Measurements from ENCODE around the gene PLEKHG2.

Gene PLEKHG2

GRCh38 chr19:39365531-39365930 is 46.9 kb upstream of the PLEKHG2 start:
- H3K4me3 ChIP-seq (ENCODE audit: low read length in 2 of 2) = no peak overlapping the region
- H2BK12ac ChIP-seq (ENCODE audit: low read length) = no peak overlapping the region
- peaks cover 48 to 84% of the 10 kb centered on the region in 2 donors for H3K36me3 ChIP-seq (replicated peaks in 1 of 2; ENCODE audit: control insufficient read depth in 2 of 2, insufficient read depth in 2 of 2, low read length in 2 of 2)
- no peak overlapping the region for H3K4ac ChIP-seq (ENCODE audit: low read length)
- H2BK120ac ChIP-seq (ENCODE audit: low read depth, low read length) = no peak overlapping the region
- no peaks in the 10 kb centered on the region for H3K9me3 ChIP-seq (replicated peaks in 1 of 2; ENCODE audit: control insufficient read depth in 2 of 2, insufficient read depth in 1 of 2, low read depth in 1 of 2, low read length in 2 of 2)
- H3K9ac ChIP-seq (ENCODE audit: low read depth, low read length, poor library complexity) = no peak overlapping the region
- H3K27ac ChIP-seq (replicated peaks; ENCODE audit: low read length) = no peak overlapping the region
- no peak overlapping the region for H2AFZ ChIP-seq (ENCODE audit: low read length)
- WGBS, 2 donors (ENCODE audit: extremely low coverage in 2 of 2, insufficient read length in 2 of 2, insufficient replicate concordance in 1 of 2) = no CpG with 5 or more reads among the region's 1 CpG
- H3K14ac ChIP-seq (ENCODE audit: low read length) = no peak overlapping the region
- DNase-seq (ENCODE audit: low spot score) = no peak
- H2AK5ac ChIP-seq (ENCODE audit: low read depth, low read length) = no peak overlapping the region
- no peak overlapping the region for H4K8ac ChIP-seq (ENCODE audit: low read depth, low read length)
- H2BK5ac ChIP-seq (ENCODE audit: low read length) = no peak overlapping the region
- no peak overlapping the region for H3K18ac ChIP-seq (ENCODE audit: low read length)
- no peak overlapping the region for H4K91ac ChIP-seq (ENCODE audit: low read depth, low read length, poor library complexity)
- H2BK15ac ChIP-seq (ENCODE audit: low read length) = no peak overlapping the region
- H3K79me1 ChIP-seq (ENCODE audit: low read depth, low read length) = peaks cover 3% of the 10 kb centered on the region
- H3K4me2 ChIP-seq (ENCODE audit: insufficient read depth, low read length, poor library complexity, severe bottlenecking) = no peak overlapping the region
- no peaks in the 10 kb centered on the region for H3K4me1 ChIP-seq (ENCODE audit: control insufficient read depth in 2 of 2, insufficient read depth in 1 of 2, low read depth in 1 of 2, low read length in 2 of 2)
- no peaks in the 10 kb centered on the region for H3K27me3 ChIP-seq (ENCODE audit: control insufficient read depth in 3 of 3, insufficient read depth in 3 of 3, low read depth in 1 of 3, low read length in 3 of 3)
- no peak overlapping the region for H3K23ac ChIP-seq (ENCODE audit: low read depth, low read length, poor library complexity)

DNA sequence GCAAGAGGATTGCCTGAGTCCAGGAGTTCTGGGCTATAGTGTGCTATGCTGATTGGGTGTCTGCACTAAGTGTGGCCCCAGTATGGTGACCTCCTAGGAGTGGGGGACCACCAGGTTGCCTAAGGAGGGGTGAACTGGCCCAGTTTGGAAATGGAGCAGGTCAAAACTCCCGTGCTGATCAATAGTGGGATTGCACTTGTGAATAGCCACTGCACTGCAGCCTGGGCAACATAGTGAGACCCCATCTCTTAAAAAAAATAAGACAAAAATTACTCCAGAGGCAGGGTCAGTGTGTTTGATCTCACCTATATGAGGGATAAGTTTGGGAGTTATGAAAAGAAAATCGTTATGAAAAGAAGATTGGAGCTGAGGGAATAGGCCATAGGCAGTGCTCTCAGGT is 43.3 kb upstream of the PLEKHG2 start:
- no peaks in the 10 kb centered on the region for H3K27me3 ChIP-seq (ENCODE audit: control insufficient read depth in 3 of 3, insufficient read depth in 3 of 3, low read depth in 1 of 3, low read length in 3 of 3)
- DNase-seq (ENCODE audit: low spot score) = no peak
- no peak overlapping the region for H3K14ac ChIP-seq (ENCODE audit: low read length)
- no CpG with 5 or more reads among the region's 2 CpGs for WGBS, 2 donors (ENCODE audit: extremely low coverage in 2 of 2, insufficient read length in 2 of 2, insufficient replicate concordance in 1 of 2)
- no peak overlapping the region for H3K27ac ChIP-seq (replicated peaks; ENCODE audit: low read length)
- H4K91ac ChIP-seq (ENCODE audit: low read depth, low read length, poor library complexity) = no peak overlapping the region
- no peak overlapping the region for H2BK15ac ChIP-seq (ENCODE audit: low read length)
- H3K9ac ChIP-seq (ENCODE audit: low read depth, low read length, poor library complexity) = no peak overlapping the region
- H2BK12ac ChIP-seq (ENCODE audit: low read length) = no peak overlapping the region
- H2AFZ ChIP-seq (ENCODE audit: low read length) = no peak overlapping the region
- no peak overlapping the region for H3K4me3 ChIP-seq (ENCODE audit: low read length in 2 of 2)
- H2BK5ac ChIP-seq (ENCODE audit: low read length) = no peak overlapping the region
- no peak overlapping the region for H3K4ac ChIP-seq (ENCODE audit: low read length)
- H3K4me2 ChIP-seq (ENCODE audit: insufficient read depth, low read length, poor library complexity, severe bottlenecking) = no peak overlapping the region
- no peak overlapping the region for H3K23ac ChIP-seq (ENCODE audit: low read depth, low read length, poor library complexity)
- no peak overlapping the region for H2AK5ac ChIP-seq (ENCODE audit: low read depth, low read length)
- no peak overlapping the region for H3K18ac ChIP-seq (ENCODE audit: low read length)
- H3K9me3 ChIP-seq (replicated peaks in 1 of 2; ENCODE audit: control insufficient read depth in 2 of 2, insufficient read depth in 1 of 2, low read depth in 1 of 2, low read length in 2 of 2) = no peaks in the 10 kb centered on the region
- H3K79me1 ChIP-seq (ENCODE audit: low read depth, low read length) = peaks cover 3% of the 10 kb centered on the region
- no peaks in the 10 kb centered on the region for H3K4me1 ChIP-seq (ENCODE audit: control insufficient read depth in 2 of 2, insufficient read depth in 1 of 2, low read depth in 1 of 2, low read length in 2 of 2)
- peaks cover 51 to 84% of the 10 kb centered on the region in 2 donors for H3K36me3 ChIP-seq (replicated peaks in 1 of 2; ENCODE audit: control insufficient read depth in 2 of 2, insufficient read depth in 2 of 2, low read length in 2 of 2)
- H2BK120ac ChIP-seq (ENCODE audit: low read depth, low read length) = no peak overlapping the region
- no peak overlapping the region for H4K8ac ChIP-seq (ENCODE audit: low read depth, low read length)

GRCh38 chr19:39370735-39371134 is 41.7 kb upstream of the PLEKHG2 start:
- Histone ChIP-seq H2BK5ac (ENCODE audit: low read length) (no peak overlapping the region), H2BK15ac (ENCODE audit: low read length) (no peak overlapping the region)

DNA sequence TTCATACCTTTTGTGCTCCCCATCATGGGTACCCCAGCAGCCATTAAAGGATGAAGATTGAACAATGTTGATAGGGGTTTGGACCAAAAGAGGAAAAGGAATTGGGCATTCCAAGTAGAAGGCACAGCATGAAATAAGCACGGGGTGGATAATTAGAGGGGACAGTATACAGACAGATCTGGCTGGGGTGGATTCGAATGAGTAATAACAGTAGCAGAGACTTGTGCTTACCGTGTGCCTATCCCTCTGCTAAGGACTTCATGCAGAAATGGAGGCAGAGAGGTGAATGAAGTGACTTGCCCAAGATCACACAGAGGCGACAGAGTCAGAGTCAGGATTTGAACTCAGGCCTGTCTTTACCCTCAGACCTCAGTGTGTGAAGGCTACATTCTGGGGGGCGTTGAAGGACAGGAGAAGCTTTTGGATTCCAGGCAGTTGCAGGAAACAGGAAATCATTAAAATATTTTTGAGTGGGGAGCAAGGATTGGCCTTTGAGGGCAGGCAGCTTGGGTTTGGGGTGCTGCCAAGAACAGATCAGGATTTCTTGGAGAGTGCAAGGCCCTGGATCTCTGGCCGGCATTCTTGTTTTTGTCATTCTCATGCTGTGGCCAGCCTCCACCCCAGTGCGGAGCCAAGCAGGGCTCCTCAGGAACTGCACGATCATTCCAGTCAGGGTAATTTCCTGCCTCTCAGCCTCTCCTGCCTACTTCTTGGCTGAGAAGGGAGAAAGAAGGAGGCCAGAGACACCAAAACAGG is 40.2 kb upstream of the PLEKHG2 start:
- Histone ChIP-seq H3K9ac (ENCODE audit: low read depth, low read length, poor library complexity) (no peak overlapping the region), H2BK5ac (ENCODE audit: low read length) (no peak overlapping the region), H3K9me3 (replicated peaks in 1 of 2; ENCODE audit: control insufficient read depth in 2 of 2, insufficient read depth in 1 of 2, low read depth in 1 of 2, low read length in 2 of 2) (no peaks in the 10 kb centered on the region), H2BK12ac (ENCODE audit: low read length) (no peak overlapping the region), H3K4me3 (ENCODE audit: low read length in 2 of 2) (no peak overlapping the region), H3K14ac (ENCODE audit: low read length) (no peak overlapping the region), H3K18ac (ENCODE audit: low read length) (no peak overlapping the region), H4K91ac (ENCODE audit: low read depth, low read length, poor library complexity) (no peak overlapping the region), H3K4me1 (ENCODE audit: control insufficient read depth in 2 of 2, insufficient read depth in 1 of 2, low read depth in 1 of 2, low read length in 2 of 2) (no peaks in the 10 kb centered on the region), H3K36me3 (replicated peaks in 1 of 2; ENCODE audit: control insufficient read depth in 2 of 2, insufficient read depth in 2 of 2, low read length in 2 of 2) (peaks cover 70 to 87% of the 10 kb centered on the region in 2 donors), H3K27ac (replicated peaks; ENCODE audit: low read length) (no peak overlapping the region), H2BK120ac (ENCODE audit: low read depth, low read length) (no peak overlapping the region), H3K4ac (ENCODE audit: low read length) (no peak overlapping the region), H3K23ac (ENCODE audit: low read depth, low read length, poor library complexity) (no peak overlapping the region), H2AK5ac (ENCODE audit: low read depth, low read length) (no peak overlapping the region), H3K79me1 (ENCODE audit: low read depth, low read length) (peaks cover 3% of the 10 kb centered on the region), H3K27me3 (ENCODE audit: control insufficient read depth in 3 of 3, insufficient read depth in 3 of 3, low read depth in 1 of 3, low read length in 3 of 3) (no peaks in the 10 kb centered on the region), H3K4me2 (ENCODE audit: insufficient read depth, low read length, poor library complexity, severe bottlenecking) (no peak overlapping the region), H2AFZ (ENCODE audit: low read length) (no peak overlapping the region), H2BK15ac (ENCODE audit: low read length) (no peak overlapping the region), H4K8ac (ENCODE audit: low read depth, low read length) (no peak overlapping the region)
- no CpG with 5 or more reads among the region's 8 CpGs for WGBS, 2 donors (ENCODE audit: extremely low coverage in 2 of 2, insufficient read length in 2 of 2, insufficient replicate concordance in 1 of 2)
- DNase-seq (ENCODE audit: low spot score) = no peak

More at GRCh38 chr19:39370735-39371134, 41.7 kb upstream of the PLEKHG2 start:
- Histone ChIP-seq H2BK12ac (ENCODE audit: low read length) (no peak overlapping the region), H3K4me3 (ENCODE audit: low read length in 2 of 2) (no peak overlapping the region), H3K14ac (ENCODE audit: low read length) (no peak overlapping the region), H3K27me3 (ENCODE audit: control insufficient read depth in 3 of 3, insufficient read depth in 3 of 3, low read depth in 1 of 3, low read length in 3 of 3) (no peaks in the 10 kb centered on the region), H3K4me1 (ENCODE audit: control insufficient read depth in 2 of 2, insufficient read depth in 1 of 2, low read depth in 1 of 2, low read length in 2 of 2) (no peaks in the 10 kb centered on the region), H3K18ac (ENCODE audit: low read length) (no peak overlapping the region), H3K27ac (replicated peaks; ENCODE audit: low read length) (no peak overlapping the region), H4K91ac (ENCODE audit: low read depth, low read length, poor library complexity) (no peak overlapping the region), H3K23ac (ENCODE audit: low read depth, low read length, poor library complexity) (no peak overlapping the region), H3K79me1 (ENCODE audit: low read depth, low read length) (peaks cover 3% of the 10 kb centered on the region), H3K4ac (ENCODE audit: low read length) (no peak overlapping the region), H3K9me3 (replicated peaks in 1 of 2; ENCODE audit: control insufficient read depth in 2 of 2, insufficient read depth in 1 of 2, low read depth in 1 of 2, low read length in 2 of 2) (no peaks in the 10 kb centered on the region), H4K8ac (ENCODE audit: low read depth, low read length) (no peak overlapping the region), H3K4me2 (ENCODE audit: insufficient read depth, low read length, poor library complexity, severe bottlenecking) (no peak overlapping the region), H3K9ac (ENCODE audit: low read depth, low read length, poor library complexity) (no peak overlapping the region), H2AK5ac (ENCODE audit: low read depth, low read length) (no peak overlapping the region), H2BK120ac (ENCODE audit: low read depth, low read length) (no peak overlapping the region), H2AFZ (ENCODE audit: low read length) (no peak overlapping the region), H3K36me3 (replicated peaks in 1 of 2; ENCODE audit: control insufficient read depth in 2 of 2, insufficient read depth in 2 of 2, low read length in 2 of 2) (peaks cover 57 to 87% of the 10 kb centered on the region in 2 donors)
- no peak for DNase-seq (ENCODE audit: low spot score)
- no CpG with 5 or more reads among the region's 5 CpGs for WGBS, 2 donors (ENCODE audit: extremely low coverage in 2 of 2, insufficient read length in 2 of 2, insufficient replicate concordance in 1 of 2)

Data from neuronal stem cell (in vitro differentiated cells).